NT2/D1 (cell line): ENCODE results near the gene AOPEP.

Source experiments
- SUZ12 ChIP-seq: IDR thresholded peaks from 2 replicates; pipeline ENCODE4 v1.6.1; 2011; ENCODE audit not compliant: insufficient read length, insufficient read depth; ENCODE audit errors: extremely low read depth
- YY1 ChIP-seq: IDR thresholded peaks from 2 replicates; pipeline ENCODE4 v1.6.1; 2011; ENCODE audit not compliant: insufficient read length, insufficient read depth
- ZNF274 ChIP-seq: IDR thresholded peaks from 2 replicates; pipeline ENCODE4 v1.6.1; 2011; ENCODE audit warnings: mild to moderate bottlenecking, low read depth, low read length

- TF ChIP-seq SUZ12 (no peak), YY1 (no peak), ZNF274 (no peak)
Observed at GRCh38 chr9:94736759-94737158, 10.3 kb downstream of the AOPEP start.
